Mesodermal cell (in vitro differentiated cells): ENCODE results near the gene B4GALT2.
A peak's percentile ranks its signal among the peaks of the same experiment; 100 is the strongest.

Experiments used
- H3K27ac ChIP-seq: 2 replicates; pipeline ENCODE4 v1.7.0; 2013; ENCODE audit warnings: mild to moderate bottlenecking, low read depth, low read length, moderate library complexity; ENCODE audit not compliant: severe bottlenecking
- H3K36me3 ChIP-seq: 2 replicates; pipeline ENCODE4 v1.7.1; 2013; ENCODE audit warnings: mild to moderate bottlenecking, low read length, moderate library complexity; ENCODE audit not compliant: control insufficient read depth, insufficient read depth
- H3K4me1 ChIP-seq: one replicate; pipeline ENCODE4 v1.7.1; 2013; ENCODE audit warnings: mild to moderate bottlenecking, low read length; ENCODE audit not compliant: insufficient read depth, control insufficient read depth, poor library complexity, severe bottlenecking
- H3K4me3 ChIP-seq: 2 replicates; pipeline ENCODE4 v1.7.0; 2013; ENCODE audit warnings: low read length, control low read depth, mild to moderate bottlenecking; ENCODE audit not compliant: insufficient read depth, poor library complexity, severe bottlenecking; ENCODE audit errors: extremely low read depth
- H3K9me3 ChIP-seq: 2 replicates; pipeline ENCODE4 v1.7.1; 2013; ENCODE audit warnings: mild to moderate bottlenecking, low read length, moderate library complexity; ENCODE audit not compliant: control insufficient read depth
- WGBS, 2 experiments: methylation state at CpG; one replicate each; pipeline ENCODE4 v1.1.5; 2013; ENCODE audit warnings: missing lambda C conversion rate in 2 of 2; ENCODE audit not compliant: insufficient coverage in 2 of 2; 5-methylcytosine and 5-hydroxymethylcytosine counted together

Gene B4GALT2

GRCh38 chr1:43935711-43936427 lies 43.1 kb upstream of the B4GALT2 start:
- Histone ChIP-seq H3K36me3 (no peaks in the 10 kb centered on the region), H3K27ac (no peak overlapping the region), H3K9me3 (no peaks in the 10 kb centered on the region), H3K4me1 (peaks cover 18% of the 10 kb centered on the region), H3K4me3 (peak overlapping the region; percentile 25)
- WGBS, 2 experiments, result 6 to 10% methylated on average over 23 to 46 of the region's 48 CpGs

GRCh38 chr1:43936431-43937151 lies 42.4 kb upstream of the B4GALT2 start:
- Histone ChIP-seq H3K4me1 (peaks cover 18% of the 10 kb centered on the region), H3K36me3 (no peaks in the 10 kb centered on the region), H3K9me3 (no peaks in the 10 kb centered on the region), H3K4me3 (peak overlapping the region; percentile 29), H3K27ac (no peak overlapping the region)
- WGBS, 2 experiments, result 10 to 12% methylated on average over 44 to 56 of the region's 56 CpGs

DNA sequence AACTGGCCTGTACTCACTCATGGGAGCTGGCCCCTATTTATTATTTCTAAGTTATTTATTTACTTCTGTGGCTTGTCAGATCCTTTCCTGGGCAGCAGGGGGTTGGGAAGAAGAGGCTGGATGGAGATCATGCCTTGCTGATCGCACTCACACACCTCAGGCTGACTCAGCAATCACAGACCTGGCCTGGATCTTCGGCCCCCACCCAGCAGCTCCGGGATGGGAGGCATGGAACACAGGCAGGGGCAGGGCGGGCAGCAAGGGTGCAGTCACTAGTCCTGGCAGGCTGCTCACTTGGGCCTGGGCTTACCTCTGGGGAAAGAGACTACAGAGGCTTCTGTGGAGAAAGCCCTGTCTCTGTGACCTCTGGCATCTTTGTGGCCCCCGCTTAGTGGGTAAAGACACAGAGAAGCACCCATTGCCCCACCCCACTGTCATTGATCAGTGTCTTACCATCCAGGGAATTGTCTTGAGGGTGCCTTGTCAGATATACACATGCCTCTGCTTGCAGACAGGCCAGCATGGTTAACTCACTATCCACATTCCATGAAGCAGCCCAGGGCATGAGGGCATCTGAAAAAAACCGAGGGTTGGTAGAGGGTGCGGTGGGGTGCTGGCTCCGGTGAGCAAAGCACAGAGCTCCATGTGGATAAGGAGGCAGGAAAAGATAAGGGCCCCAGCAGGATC lies 41.7 kb upstream of the B4GALT2 start:
- 89 to 96% methylated on average over 5 of the region's 8 CpGs for WGBS, 2 experiments
- peaks cover 18% of the 10 kb centered on the region for H3K4me1 ChIP-seq
- no peak overlapping the region for H3K4me3 ChIP-seq
- H3K27ac ChIP-seq, result no peak overlapping the region
- no peaks in the 10 kb centered on the region for H3K9me3 ChIP-seq
- no peaks in the 10 kb centered on the region for H3K36me3 ChIP-seq

GRCh38 chr1:43938383-43938782 lies 40.6 kb upstream of the B4GALT2 start:
- Histone ChIP-seq H3K9me3 (no peaks in the 10 kb centered on the region), H3K4me3 (no peak overlapping the region), H3K27ac (no peak overlapping the region), H3K36me3 (no peaks in the 10 kb centered on the region), H3K4me1 (peaks cover 8% of the 10 kb centered on the region)
- 79 to 82% methylated on average over 10 of the region's 10 CpGs for WGBS, 2 experiments

DNA sequence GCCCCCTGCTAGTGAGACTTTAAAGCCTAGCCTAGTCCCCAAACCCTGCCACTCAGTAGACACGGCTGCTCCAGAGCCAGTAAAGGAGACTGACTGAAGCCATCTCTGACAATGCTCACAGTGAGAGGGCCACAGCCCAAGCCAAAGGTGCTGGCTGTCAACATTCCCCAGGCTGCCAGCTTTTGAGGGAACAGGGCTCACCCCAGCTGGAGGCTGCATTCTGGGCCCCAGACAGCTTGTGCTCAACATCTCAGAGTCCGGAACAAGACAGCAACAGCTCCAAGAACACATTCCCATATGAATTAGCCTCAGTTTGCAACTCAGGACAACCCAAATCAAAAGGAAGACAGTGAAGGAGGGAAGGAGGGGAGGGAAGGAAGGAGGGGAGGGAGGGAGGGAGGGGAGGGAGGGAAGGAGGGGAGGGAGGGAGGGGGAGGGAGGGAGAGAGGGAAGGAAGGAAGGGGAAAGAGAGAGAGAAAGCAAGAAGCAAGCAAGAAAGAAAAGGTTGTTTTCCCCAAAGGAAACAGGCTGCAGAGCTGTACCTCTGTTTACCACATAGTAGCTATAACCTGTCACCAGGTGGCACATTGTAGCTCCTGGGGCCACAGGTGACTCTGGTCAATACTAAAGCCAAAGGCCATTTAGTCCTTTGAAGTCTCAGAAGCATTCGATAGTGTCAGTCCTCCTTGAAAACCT lies 40.0 kb upstream of the B4GALT2 start:
- 53 to 68% methylated on average over 2 of the region's 3 CpGs for WGBS, 2 experiments
- Histone ChIP-seq H3K4me3 (no peak overlapping the region), H3K4me1 (peaks cover 3% of the 10 kb centered on the region), H3K27ac (no peak overlapping the region), H3K36me3 (no peaks in the 10 kb centered on the region), H3K9me3 (no peaks in the 10 kb centered on the region)

DNA sequence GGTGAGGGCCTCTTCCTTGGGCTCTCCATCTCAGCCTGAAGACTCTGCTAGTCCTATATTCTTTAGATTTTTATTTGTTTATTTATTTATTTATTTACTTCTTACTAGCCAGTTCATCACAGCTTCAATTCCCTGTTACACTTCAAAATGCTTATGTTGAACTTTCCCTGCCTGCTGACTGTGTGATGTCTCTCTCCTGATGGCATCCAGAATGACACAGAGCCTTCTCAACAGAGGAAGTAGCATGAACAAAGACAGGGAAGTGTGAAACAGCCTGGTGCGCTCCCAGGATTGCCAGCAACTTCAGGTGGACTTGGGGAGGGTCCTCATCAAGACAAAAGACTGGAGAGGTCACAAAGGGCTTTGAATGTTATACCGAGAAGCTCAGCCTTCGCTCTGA lies 36.6 kb upstream of the B4GALT2 start:
- Histone ChIP-seq H3K27ac (no peak overlapping the region), H3K4me3 (no peak overlapping the region), H3K4me1 (no peaks in the 10 kb centered on the region), H3K36me3 (no peaks in the 10 kb centered on the region), H3K9me3 (no peaks in the 10 kb centered on the region)
- 82 to 90% methylated on average over 3 of the region's 3 CpGs for WGBS, 2 experiments

GRCh38 chr1:43944860-43945259 lies 34.1 kb upstream of the B4GALT2 start:
- peaks cover 4% of the 10 kb centered on the region for H3K36me3 ChIP-seq
- no peaks in the 10 kb centered on the region for H3K9me3 ChIP-seq
- 84 to 100% methylated on average over 1 of the region's 1 CpG for WGBS, 2 experiments
- no peak overlapping the region for H3K4me3 ChIP-seq
- H3K4me1 ChIP-seq, result no peaks in the 10 kb centered on the region
- H3K27ac ChIP-seq, result no peak overlapping the region

GRCh38 chr1:43945674-43946235 lies 33.3 kb upstream of the B4GALT2 start:
- H3K4me3 ChIP-seq, result peak overlapping the region; percentile 74
- H3K27ac ChIP-seq, result peak overlapping the region; percentile 99

GRCh38 chr1:43946236-43947060 lies 32.6 kb upstream of the B4GALT2 start, which contains the start of gene IPO13:
Gene IPO13 (plus strand): TSS chr1:43946950. CDS start chr1:43947601, 651 bp downstream.
- H3K27ac ChIP-seq, result peak within 1 kb of the TSS; percentile 99
- peaks cover 11% of the 10 kb centered on the region for H3K36me3 ChIP-seq
- 0 to 1% methylated on average over 56 to 60 of the region's 74 CpGs for WGBS, 2 experiments
- H3K4me1 ChIP-seq, result no peaks in the 10 kb centered on the region
- peak within 1 kb of the TSS; percentile 74 for H3K4me3 ChIP-seq
- H3K9me3 ChIP-seq, result no peaks in the 10 kb centered on the region

More at GRCh38 chr1:43945674-43946235, 33.3 kb upstream of the B4GALT2 start:
- Histone ChIP-seq H3K9me3 (no peaks in the 10 kb centered on the region), H3K4me1 (no peaks in the 10 kb centered on the region), H3K36me3 (peaks cover 11% of the 10 kb centered on the region)
- 67 to 69% methylated on average over 2 of the region's 3 CpGs for WGBS, 2 experiments
